ENCODE results near the gene POLR1C.
"Not testable (repeated sequence)": the region's sequence is repeated elsewhere in the genome, so short reads cannot be mapped to it uniquely, and the experiment has no call there.

POLR1C gene

GRCh38 chr6:43493230-43493629, 23.7 kb upstream of the POLR1C start:
- DNase-seq = no peak

DNA sequence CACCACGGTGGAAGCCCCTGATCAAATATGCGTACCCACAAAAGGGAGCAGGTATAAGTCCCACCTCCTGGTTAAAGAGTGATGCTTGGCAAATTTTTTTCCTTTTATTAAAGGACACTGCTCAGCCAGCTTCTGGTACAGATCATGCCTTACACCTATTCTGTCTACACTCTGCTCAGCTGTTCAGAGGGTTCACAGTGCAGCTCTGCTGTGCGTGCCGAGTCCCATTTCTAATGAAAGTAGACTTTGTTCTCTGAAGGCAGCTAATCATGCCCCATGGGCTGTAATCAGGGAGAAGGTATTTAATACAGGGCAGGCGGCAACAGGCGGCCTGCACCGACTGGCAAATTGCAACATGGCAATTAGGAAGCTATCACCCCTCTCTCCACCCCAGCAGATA, 23.1 kb upstream of the POLR1C start:
- DNase-seq = no peak

GRCh38 chr6:43494321-43494720, 22.6 kb upstream of the POLR1C start:
- DNase-seq = no peak

DNA sequence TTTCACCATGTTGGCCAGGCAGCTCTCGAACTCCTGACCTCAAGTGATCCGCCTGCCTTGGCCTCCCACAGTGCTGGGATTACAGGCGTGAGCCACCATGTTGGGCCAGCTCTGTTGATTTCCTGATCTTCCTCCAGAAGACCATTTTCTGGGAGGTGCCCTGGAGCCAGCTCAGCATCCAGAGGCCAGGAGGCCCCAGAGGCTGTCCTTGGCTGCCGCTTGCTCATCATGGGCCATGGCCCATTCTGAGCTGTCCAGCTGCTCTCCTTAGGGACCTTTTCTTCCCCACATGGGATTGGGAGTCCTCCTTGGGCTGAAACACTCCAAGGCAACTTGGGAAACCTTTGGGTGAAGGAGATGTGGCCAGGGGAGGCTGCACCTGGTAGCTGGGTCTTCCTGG, 22.1 kb upstream of the POLR1C start:
- DNase-seq = no peak

DNA sequence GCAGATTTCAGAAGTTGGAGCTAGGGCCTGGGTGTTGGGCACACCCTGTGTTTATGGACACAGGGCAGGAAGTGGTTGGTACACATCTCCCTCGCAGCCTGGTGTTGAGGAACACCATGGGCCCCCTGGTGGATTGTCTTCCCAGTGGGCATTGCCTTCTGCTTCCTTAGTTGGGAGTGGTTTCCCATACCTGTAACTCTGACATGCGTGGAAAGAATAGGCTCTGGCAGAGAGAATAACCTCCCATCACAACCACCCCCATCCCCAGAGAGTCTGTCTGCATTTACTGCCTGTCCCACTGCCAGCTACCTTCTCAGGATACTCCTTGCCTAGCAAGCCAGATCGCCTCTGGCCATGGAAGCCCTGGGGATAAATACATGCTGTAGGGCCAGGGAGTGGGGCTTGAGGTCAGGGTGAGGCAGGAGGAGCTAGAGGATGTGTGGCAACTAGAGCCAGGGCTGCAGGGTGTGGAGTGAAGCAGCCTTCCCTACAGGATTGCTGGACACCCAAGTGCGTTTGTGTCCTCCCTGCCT, 21.4 kb upstream of the POLR1C start:
- no peak for DNase-seq

- DNase-seq = no peak
These were observed 20.3 kb upstream of the POLR1C start for GRCh38 chr6:43496370-43497128.

GRCh38 chr6:43497129-43497396, 19.8 kb upstream of the POLR1C start:
- no peak for DNase-seq

- no peak for DNase-seq
These were observed 19.2 kb upstream of the POLR1C start for GRCh38 chr6:43497689-43498088.

GRCh38 chr6:43498291-43498690, 18.6 kb upstream of the POLR1C start:
- DNase-seq = not testable (repeated sequence)

DNA sequence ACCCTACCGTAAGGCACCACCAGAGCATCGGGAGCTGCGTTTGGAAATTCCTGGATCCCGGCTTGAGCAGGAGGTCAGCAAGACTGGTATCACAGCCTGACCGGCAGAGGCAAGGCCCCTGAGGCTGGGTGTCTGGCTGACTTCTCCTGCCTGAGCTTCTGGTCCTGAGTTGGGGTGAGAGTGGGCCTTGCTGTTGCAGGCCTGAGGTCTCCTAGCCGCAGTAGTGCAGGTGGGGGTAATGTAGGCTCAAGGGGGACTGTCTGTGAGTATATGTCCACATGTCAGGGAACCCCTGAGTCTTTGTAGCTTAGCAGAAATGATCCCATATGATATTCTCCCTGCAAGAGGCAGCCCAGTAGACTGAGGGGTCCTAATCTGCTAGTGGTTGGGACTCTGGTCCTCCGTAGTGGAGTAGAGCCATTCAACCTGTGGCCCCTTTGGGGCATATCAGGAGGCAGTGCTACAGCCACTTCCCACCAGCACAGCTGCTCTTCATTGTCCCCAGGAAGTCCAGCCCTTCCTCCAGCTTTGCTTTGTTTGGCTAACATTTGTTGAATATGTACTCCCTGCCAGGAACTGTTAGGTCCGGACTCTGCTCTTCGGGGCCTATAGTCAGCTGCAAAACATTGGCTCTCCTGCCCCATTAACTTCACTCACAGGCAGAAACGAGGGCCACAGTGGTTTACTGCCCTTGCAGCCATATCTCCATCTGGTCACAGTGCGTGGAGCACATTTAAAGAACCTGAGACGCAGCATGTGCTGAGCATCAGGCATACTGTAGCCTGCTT, 17.7 kb upstream of the POLR1C start:
- no peak for DNase-seq

DNA sequence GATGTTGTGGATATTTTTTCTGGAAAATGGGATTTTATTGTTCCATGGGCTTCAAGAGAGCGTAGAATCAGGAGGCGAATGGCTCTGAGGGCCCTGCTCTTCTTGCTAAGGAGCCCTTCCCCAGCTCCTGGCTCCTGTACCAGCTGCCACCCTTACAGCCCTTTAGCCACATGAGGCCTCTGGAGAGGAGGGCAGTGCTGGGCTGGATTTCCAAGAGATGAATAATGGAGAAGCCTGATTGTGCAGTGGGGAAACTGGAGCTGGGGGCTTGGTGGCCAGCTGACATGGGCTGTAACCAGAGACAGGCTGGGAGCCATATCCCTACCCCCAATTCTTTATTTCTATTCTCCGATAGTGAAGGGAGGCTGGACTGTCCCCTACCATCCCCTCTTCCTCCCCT, 16.0 kb upstream of the POLR1C start:
- DNase-seq = no peak

GRCh38 chr6:43502666-43503065, 14.2 kb upstream of the POLR1C start:
- DNase-seq = no peak

- no peak for DNase-seq
These were observed 13.4 kb upstream of the POLR1C start for GRCh38 chr6:43503443-43503842.

DNA sequence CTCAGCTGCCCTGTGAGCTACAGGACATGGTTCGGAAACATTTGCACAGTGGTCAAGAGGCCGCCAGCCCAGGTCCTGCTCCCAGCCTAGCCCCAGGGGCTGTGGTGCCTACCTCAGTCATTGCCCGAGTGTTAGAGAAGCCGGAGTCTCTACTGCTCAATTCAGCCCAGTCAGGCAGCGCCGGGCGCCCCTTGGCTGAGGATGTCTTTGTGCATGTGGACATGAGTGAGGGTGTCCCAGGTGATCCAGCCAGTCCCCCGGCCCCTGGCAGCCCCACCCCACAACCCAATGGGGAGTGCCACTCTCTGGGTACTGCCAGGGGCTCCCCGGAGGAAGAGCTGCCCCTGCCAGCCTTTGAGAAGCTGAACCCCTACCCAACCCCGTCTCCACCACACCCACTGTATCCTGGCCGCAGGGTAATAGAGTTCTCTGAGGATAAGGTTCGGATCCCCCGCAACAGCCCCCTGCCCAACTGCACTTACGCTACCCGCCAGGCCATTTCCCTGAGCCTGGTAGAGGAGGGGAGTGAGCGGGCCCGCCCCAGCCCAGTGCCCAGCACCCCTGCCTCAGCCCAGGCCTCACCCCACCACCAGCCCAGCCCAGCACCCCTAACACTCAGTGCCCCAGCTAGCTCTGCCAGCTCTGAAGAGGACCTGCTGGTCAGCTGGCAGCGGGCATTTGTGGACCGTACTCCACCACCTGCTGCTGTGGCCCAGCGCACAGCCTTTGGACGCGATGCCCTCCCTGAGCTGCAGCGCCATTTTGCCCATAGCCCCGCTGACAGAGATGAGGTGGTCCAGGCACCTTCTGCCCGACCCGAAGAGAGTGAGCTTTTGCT, 11.9 kb upstream of the POLR1C start:
- DNase-seq = no peak

- no peak for DNase-seq
These were observed 11.2 kb upstream of the POLR1C start for GRCh38 chr6:43505718-43506117.

- no peak for DNase-seq
These were observed 10.7 kb upstream of the POLR1C start for GRCh38 chr6:43506171-43506570.

- peak; percentile 90 for DNase-seq
These were observed 10.0 kb upstream of the POLR1C start for GRCh38 chr6:43506667-43507471.

DNA sequence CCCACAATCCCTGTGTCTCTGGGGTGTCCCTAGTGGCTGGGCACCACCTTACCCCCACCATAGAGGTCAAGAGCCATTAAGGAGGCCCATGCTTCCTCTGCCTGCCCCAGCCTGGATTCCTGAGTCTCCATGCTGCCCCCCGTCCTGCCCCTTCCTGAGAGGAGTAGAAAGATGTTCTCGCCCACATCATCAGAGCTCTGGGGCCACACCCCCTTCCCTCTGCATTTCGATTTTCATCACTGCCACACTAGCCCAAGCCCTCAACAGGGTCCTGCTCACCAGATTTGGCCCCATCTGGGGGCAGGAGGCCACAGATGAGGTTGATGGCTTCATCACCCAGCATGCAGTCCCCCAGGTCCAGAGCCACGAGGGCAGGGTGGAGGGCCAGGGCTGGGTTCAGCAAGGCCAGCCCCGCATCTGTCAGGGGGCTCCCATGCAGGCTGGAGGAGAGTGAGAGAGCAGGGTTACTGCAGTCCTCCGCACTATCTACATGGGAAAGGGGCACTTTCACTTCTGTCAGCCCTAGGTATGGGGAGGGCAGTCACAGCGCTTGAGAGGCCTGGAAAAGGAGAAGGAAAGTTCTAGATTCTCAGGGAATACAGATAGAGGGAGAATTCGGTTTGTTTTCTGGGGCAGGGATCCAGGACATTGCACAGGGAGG, 8.3 kb upstream of the POLR1C start:
- no peak for DNase-seq

- DNase-seq = no peak
These were observed 7.5 kb upstream of the POLR1C start for GRCh38 chr6:43509142-43509983.

DNA sequence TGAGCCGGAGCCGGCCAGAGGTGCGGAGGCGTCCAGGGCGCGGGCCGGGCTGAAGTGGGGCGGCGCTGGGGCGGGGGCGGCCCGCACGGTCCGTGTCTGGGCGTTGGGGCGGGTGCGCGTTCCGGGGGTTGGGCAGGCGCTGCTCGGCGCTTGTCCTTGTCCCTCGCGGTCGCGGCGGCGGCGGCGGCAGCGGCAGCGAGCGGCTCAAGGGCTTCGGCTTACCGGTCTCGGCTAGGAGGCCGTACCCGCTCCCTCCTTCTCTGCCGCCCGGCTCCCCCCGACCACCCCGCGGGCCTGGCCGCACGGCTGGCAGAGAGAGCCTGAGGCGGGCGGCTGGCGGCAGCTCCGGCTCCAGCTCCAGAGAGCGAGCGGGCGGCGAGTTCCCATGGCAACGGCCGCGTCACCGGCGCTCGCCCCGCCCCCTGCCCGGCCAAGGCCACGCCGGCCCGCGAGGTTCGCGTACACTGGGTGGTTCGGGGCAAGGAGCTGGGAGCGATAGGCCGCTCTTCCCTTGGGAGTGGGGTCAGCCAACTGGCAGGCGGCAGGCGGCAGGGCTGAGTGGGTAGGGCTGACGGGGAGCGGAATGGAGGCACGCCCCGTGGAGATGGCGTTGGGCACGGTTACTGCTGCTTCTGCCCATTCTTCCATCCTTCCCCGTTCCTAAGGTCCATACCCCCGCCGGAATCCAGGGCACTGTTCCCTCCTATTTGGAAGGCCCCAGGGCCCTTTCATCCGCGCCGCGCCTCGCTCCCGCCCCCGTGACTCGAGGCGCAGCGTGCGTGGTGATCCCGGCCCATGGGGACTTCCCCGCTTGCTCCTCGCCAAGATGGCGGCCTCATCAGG, 6.7 kb upstream of the POLR1C start, which contains the start of gene LRRC73:
Gene LRRC73 (minus strand): TSS at position 363 of the 843 bp plus-strand sequence. CDS start 561 bp downstream, outside the sequence.
- peak; percentile 92 for DNase-seq
